ENCODE measurements around the gene DAAM2.

- TF ChIP-seq CTCF (IDR thresholded peaks at IDR 0.05) = no peak
- TF ChIP-seq YY1 (IDR thresholded peaks at IDR 0.05; ENCODE audit: low read depth) = no peak
- no peak for TF ChIP-seq ZBTB33 (IDR thresholded peaks at IDR 0.05; ENCODE audit: borderline replicate concordance, low read depth)
- no peak for TF ChIP-seq RXRA (IDR thresholded peaks at IDR 0.05; ENCODE audit: borderline replicate concordance, low read depth)
- no peak for TF ChIP-seq GABPA (IDR thresholded peaks at IDR 0.05; ENCODE audit: low read depth)
- TF ChIP-seq RAD21 (IDR thresholded peaks at IDR 0.05; ENCODE audit: low read length) = no peak
- no peak for TF ChIP-seq TAF1 (IDR thresholded peaks at IDR 0.05; ENCODE audit: borderline replicate concordance, low read depth, low read length)
- no peak for TF ChIP-seq TEAD4 (IDR thresholded peaks at IDR 0.05; ENCODE audit: borderline replicate concordance, insufficient read depth)
- no peak for TF ChIP-seq NFIC (IDR thresholded peaks at IDR 0.05; ENCODE audit: borderline replicate concordance)
- no peak for TF ChIP-seq EZH2phosphoT487 (IDR thresholded peaks at IDR 0.05; ENCODE audit: borderline replicate concordance, low read depth)
- no peak for TF ChIP-seq POLR2AphosphoS5 (IDR thresholded peaks at IDR 0.05; ENCODE audit: low read depth, low read length)
- no peak for TF ChIP-seq EP300 (IDR thresholded peaks at IDR 0.05; ENCODE audit: borderline replicate concordance in 1 of 2, low read depth in 1 of 2, low read length in 1 of 2)
- no peak for TF ChIP-seq ELF1 (IDR thresholded peaks at IDR 0.05)
- TF ChIP-seq TCF12 (IDR thresholded peaks at IDR 0.05) = no peak
Observed at GRCh38 chr6:39923861-39924260, 131.7 kb downstream of the DAAM2 start.
